ENCODE measurements around the gene LNX1. TPM values are rescaled to one million over a fixed set of nuclear protein-coding genes. Genes with fewer than 3 reads are reported as not detected.
A peak's percentile ranks its signal among the peaks of the same experiment; 100 is the strongest.

LNX1 gene
- total RNA-seq, 1 experiment from 2014 or later = 1.7 TPM

DNA sequence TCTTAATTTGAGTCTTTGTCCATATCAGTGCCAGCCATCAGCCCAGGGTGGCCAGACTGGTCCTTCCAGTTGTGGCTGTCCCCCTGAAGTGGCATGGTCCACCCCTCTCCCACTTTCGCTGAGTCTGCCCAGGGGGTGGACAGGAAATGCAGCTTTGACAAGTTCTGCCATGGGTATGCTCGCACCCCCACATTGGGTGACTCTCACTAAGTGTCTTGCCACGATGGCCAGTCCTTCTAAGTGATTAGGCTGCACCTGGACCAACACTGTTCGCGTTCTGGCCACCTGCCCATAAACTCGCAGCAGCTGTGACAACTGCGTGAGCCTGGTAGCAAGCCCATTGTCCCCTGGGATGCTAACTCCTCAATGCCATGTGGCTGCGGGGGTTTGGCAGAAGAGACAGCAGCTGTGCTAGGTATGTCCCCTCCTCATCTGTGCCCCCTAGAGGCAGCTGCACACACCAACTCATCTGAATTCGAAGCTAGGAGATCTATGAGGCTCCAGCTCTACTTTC lies 10.0 kb upstream of the LNX1 start:
- Histone ChIP-seq H4K20me1 (ENCODE audit: control insufficient read depth, insufficient read depth, insufficient read length) (no peaks in the 10 kb centered on the region), H3K9me3 (ENCODE audit: control insufficient read depth, low read depth, low read length) (no peaks in the 10 kb centered on the region), H4K5ac (ENCODE audit: insufficient read length, low read depth, low read length) (no peak overlapping the region), H2AFZ (ENCODE audit: low read length) (no peak overlapping the region), H3K18ac (ENCODE audit: insufficient read length, low read depth, low read length) (no peak overlapping the region), H2BK5ac (ENCODE audit: insufficient read length, low read length) (no peak overlapping the region), H3K27me3 (ENCODE audit: insufficient read depth, low read length) (no peaks in the 10 kb centered on the region), H3K79me2 (ENCODE audit: insufficient read depth, low read length) (no peaks in the 10 kb centered on the region), H3K23ac (ENCODE audit: insufficient read length, low read depth, low read length) (no peak overlapping the region), H3K27ac (ENCODE audit: insufficient read length, low read depth, low read length) (no peak overlapping the region), H4K91ac (ENCODE audit: insufficient read length, low read depth, low read length) (no peak overlapping the region), H3K79me1 (ENCODE audit: insufficient read depth, low read depth, low read length, poor library complexity, severe bottlenecking) (no peaks in the 10 kb centered on the region), H3K23me2 (ENCODE audit: insufficient read length, low read depth, low read length, poor library complexity, severe bottlenecking) (no peaks in the 10 kb centered on the region), H2BK15ac (ENCODE audit: low read depth, low read length) (no peak overlapping the region), H3K9ac (ENCODE audit: extremely low read depth, insufficient read length, low read length) (no peak overlapping the region), H4K8ac (replicated peaks; ENCODE audit: insufficient read length, low read depth, low read length) (no peak overlapping the region), H2BK120ac (ENCODE audit: low read depth, low read length, poor library complexity, severe bottlenecking) (no peak overlapping the region), H2BK20ac (ENCODE audit: low read depth, low read length, poor library complexity, severe bottlenecking) (no peak overlapping the region), H3K56ac (ENCODE audit: insufficient read length, low read depth, low read length) (no peak overlapping the region), H2AK5ac (ENCODE audit: insufficient read length, low read length) (no peak overlapping the region), H3K4ac (ENCODE audit: low read depth, low read length) (no peak overlapping the region), H3T11ph (ENCODE audit: low read length) (no peak overlapping the region), H2BK12ac (ENCODE audit: insufficient read length, low read depth, low read length) (no peak overlapping the region), H3K4me1 (ENCODE audit: insufficient read depth, low read length) (no peaks in the 10 kb centered on the region), H3K4me2 (ENCODE audit: insufficient read depth, insufficient read length, low read length) (no peak overlapping the region), H3K14ac (ENCODE audit: insufficient read depth, low read length) (no peak overlapping the region)
- H3K9me3 Mint-ChIP-seq = peaks cover 0 to 4% of the 10 kb centered on the region in 2 experiments; a peak in 1 of 5 replicates
- peaks cover 10% of the 10 kb centered on the region in 2 experiments for H3K4me1 Mint-ChIP-seq
- H3K36me3 Mint-ChIP-seq (ENCODE audit: insufficient read depth in 1 of 3, low read depth in 3 of 3) = no peaks in the 10 kb centered on the region
- no CpG with 5 or more reads among the region's 9 CpGs for WGBS (ENCODE audit: extremely low coverage, insufficient read length, low lambda C conversion rate)
- no peak overlapping the region for H3K4me3 Mint-ChIP-seq
- TF ChIP-seq, protein P1, sequence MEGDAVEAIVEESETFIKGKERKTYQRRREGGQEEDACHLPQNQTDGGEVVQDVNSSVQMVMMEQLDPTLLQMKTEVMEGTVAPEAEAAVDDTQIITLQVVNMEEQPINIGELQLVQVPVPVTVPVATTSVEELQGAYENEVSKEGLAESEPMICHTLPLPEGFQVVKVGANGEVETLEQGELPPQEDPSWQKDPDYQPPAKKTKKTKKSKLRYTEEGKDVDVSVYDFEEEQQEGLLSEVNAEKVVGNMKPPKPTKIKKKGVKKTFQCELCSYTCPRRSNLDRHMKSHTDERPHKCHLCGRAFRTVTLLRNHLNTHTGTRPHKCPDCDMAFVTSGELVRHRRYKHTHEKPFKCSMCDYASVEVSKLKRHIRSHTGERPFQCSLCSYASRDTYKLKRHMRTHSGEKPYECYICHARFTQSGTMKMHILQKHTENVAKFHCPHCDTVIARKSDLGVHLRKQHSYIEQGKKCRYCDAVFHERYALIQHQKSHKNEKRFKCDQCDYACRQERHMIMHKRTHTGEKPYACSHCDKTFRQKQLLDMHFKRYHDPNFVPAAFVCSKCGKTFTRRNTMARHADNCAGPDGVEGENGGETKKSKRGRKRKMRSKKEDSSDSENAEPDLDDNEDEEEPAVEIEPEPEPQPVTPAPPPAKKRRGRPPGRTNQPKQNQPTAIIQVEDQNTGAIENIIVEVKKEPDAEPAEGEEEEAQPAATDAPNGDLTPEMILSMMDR (conservative IDR thresholded peaks at IDR 0.05) = peak; percentile 80
- no peak overlapping the region for H3K27ac Mint-ChIP-seq
- peak; percentile 79 for DNase-seq
- peaks cover 3% of the 10 kb centered on the region; the same call in 1 of the 2 replicates for H3K27me3 Mint-ChIP-seq (ENCODE audit: low read depth)
